Spleen (tissue), 7 donors: ENCODE data around the gene MCCD1.

Source experiments
- CTCF ChIP-seq, 11 experiments: fragments of 200-600 bp in 7 of 11; fragments of 450-650 bp in 4 of 11; sonication (generic) in 4 of 11; IDR thresholded peaks in 8 of 11; conservative IDR thresholded peaks in 3 of 11; 1 replicate in 7 of 11; 2 replicates in 4 of 11; pipeline versions ENCODE4 v1.4.0 to v1.8.0; 2016 to 2021; ENCODE audit warnings: antibody characterized with exemption in 11 of 11, inconsistent platforms in 4 of 11, mild to moderate bottlenecking in 1 of 11
- POLR2A ChIP-seq, 3 donors: fragments of 450-650 bp; IDR thresholded peaks; one replicate each; pipeline ENCODE4 v1.5.1; 2017; ENCODE audit warnings: antibody characterized with exemption in 3 of 3, mild to moderate bottlenecking in 1 of 3
- donor health status: DM: no; HTN: no; CAD: no; lungs with moderate emphysema.
- donor health status: DM: no; HTN: no; CAD: no.
- donor health status: DM: no; HTN: no; CAD: no.

GRCh38 chr6:31521835-31522234 lies 6.9 kb upstream of the MCCD1 start:
- TF ChIP-seq CTCF (IDR thresholded peaks at IDR 0.05 in 8 of 11, conservative IDR thresholded peaks at IDR 0.05 in 3 of 11) (no peak), POLR2A (IDR thresholded peaks at IDR 0.05) (no peak)
